Progenitor cell of endocrine pancreas (in vitro differentiated cells): Measurements from ENCODE around the gene NOS1AP. TPM values are rescaled to one million over a fixed set of nuclear protein-coding genes. Genes with fewer than 3 reads are reported as not detected.

Experiments used
- DNase-seq: peaks from one replicate; pipeline ENCODE4 v3.0.0; 2021; ENCODE audit warnings: low spot score; ENCODE audit not compliant: unreplicated experiment
- H3K27ac Mint-ChIP-seq: 2 replicates; pipeline ENCODE4 v1.8.0; 2021; ENCODE audit warnings: mild to moderate bottlenecking, moderate library complexity, mixed read lengths
- H3K27me3 Mint-ChIP-seq: 2 replicates; pipeline ENCODE4 v1.8.0; 2021; ENCODE audit warnings: mixed read lengths
- H3K36me3 Mint-ChIP-seq: 2 replicates; pipeline ENCODE4 v1.8.0; 2022; ENCODE audit warnings: mixed read lengths; ENCODE audit not compliant: insufficient read depth
- H3K4me1 Mint-ChIP-seq: 2 replicates; pipeline ENCODE4 v1.8.0; 2021; ENCODE audit warnings: low read depth, mixed read lengths
- H3K4me3 Mint-ChIP-seq: 2 replicates; pipeline ENCODE4 v1.8.0; 2021; ENCODE audit warnings: low read depth, mild to moderate bottlenecking, moderate library complexity, mixed read lengths
- H3K9me3 Mint-ChIP-seq: 2 replicates; pipeline ENCODE4 v1.8.0; 2021; ENCODE audit warnings: low read depth, mixed read lengths
- total RNA-seq: library from RNA; stranded (reverse); gene quantifications from 2 replicates; pipeline ENCODE4 v1.2.1, GENCODE V29; 2021
- TF ChIP-seq, protein P1 (sequence below): fragments of 200-600 bp; sonication (generic); IDR thresholded peaks from one replicate; pipeline ENCODE4 v1.5.0; 2021; ENCODE audit warnings: antibody characterized with exemption, mild to moderate bottlenecking; ENCODE audit not compliant: unreplicated experiment

The NOS1AP gene
- total RNA-seq, 1 donor from 2014 or later: 5.6 TPM

GRCh38 chr1:162128693-162129356 is 59.3 kb downstream of the NOS1AP start:
- H3K4me3 Mint-ChIP-seq: no peak overlapping the region
- H3K27ac Mint-ChIP-seq: no peak overlapping the region
- DNase-seq: no peak
- peaks cover 4% of the 10 kb centered on the region for H3K36me3 Mint-ChIP-seq
- peaks cover 6% of the 10 kb centered on the region for H3K9me3 Mint-ChIP-seq
- peaks cover 11% of the 10 kb centered on the region for H3K4me1 Mint-ChIP-seq
- H3K27me3 Mint-ChIP-seq: no peaks in the 10 kb centered on the region
- TF ChIP-seq, protein P1, sequence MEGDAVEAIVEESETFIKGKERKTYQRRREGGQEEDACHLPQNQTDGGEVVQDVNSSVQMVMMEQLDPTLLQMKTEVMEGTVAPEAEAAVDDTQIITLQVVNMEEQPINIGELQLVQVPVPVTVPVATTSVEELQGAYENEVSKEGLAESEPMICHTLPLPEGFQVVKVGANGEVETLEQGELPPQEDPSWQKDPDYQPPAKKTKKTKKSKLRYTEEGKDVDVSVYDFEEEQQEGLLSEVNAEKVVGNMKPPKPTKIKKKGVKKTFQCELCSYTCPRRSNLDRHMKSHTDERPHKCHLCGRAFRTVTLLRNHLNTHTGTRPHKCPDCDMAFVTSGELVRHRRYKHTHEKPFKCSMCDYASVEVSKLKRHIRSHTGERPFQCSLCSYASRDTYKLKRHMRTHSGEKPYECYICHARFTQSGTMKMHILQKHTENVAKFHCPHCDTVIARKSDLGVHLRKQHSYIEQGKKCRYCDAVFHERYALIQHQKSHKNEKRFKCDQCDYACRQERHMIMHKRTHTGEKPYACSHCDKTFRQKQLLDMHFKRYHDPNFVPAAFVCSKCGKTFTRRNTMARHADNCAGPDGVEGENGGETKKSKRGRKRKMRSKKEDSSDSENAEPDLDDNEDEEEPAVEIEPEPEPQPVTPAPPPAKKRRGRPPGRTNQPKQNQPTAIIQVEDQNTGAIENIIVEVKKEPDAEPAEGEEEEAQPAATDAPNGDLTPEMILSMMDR: no peak

DNA sequence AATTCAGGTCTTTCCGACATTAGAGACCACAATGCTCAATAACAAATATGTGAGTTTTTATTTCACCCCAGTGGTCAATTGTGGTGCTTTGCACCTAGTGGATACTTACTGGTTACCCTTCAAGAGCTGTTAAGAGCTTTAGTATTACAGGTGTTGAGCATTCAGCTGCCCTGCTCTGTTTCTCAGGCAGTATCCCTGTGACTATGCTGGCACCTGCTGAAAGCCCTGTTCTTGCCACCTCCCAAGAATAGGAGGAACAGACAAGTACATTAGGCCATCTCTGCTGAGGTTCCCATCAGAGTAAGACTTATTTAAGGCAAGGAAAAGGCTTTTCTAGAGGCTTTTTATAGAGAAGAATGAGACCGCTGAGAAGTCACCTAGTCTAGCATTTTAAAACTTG is 60.8 kb downstream of the NOS1AP start:
- Mint-ChIP-seq H3K36me3 (peaks cover 4% of the 10 kb centered on the region), H3K9me3 (peaks cover 5% of the 10 kb centered on the region), H3K4me1 (peaks cover 11% of the 10 kb centered on the region), H3K27ac (no peak overlapping the region), H3K27me3 (no peaks in the 10 kb centered on the region), H3K4me3 (no peak overlapping the region)
- TF ChIP-seq, protein P1: no peak
- no peak for DNase-seq

DNA sequence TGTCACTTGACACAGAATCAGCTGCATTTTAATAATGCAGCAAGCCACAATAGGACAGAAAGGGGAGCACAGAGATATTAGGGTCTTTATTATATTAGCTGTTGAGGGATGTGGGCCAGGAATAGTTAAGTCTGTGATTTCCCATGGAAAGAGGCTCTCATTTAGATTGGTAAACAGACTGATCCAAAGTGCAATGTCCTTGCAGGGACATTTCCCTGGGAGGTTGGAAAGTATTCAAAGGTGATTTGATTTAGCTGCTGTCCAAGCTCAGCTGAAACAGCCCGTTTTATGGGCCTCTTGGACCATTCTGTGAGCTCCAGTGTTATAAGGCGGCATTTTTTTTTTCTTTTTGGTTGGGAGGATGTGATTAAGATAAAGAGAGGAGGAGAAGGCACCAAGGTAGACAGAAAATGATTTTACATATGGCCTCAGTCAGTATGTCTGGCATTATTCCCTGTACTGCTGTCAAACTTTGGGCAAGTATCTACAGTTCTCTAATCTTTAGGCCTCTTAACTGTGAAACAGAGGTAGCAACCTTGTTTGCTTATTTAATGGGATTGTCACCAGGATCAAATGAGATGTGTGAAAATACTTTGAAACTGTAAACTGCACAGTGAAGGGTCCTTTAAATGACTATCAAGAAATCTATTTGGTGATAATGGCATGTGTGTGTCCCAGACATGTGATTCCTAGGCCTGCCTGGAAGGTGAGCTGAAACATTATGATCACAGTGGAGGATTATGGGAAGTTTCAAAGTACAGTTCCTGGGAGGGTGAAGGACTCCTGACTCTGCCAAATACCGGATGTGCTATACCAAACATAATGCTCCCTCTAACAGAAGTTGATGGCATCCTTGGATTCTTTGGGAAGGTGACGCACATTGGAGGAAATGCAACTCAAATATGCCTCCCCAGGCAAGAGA is 62.2 kb downstream of the NOS1AP start:
- TF ChIP-seq, protein P1: no peak
- H3K9me3 Mint-ChIP-seq: no peaks in the 10 kb centered on the region
- peaks cover 14% of the 10 kb centered on the region for H3K4me1 Mint-ChIP-seq
- H3K36me3 Mint-ChIP-seq: no peaks in the 10 kb centered on the region
- no peak overlapping the region for H3K27ac Mint-ChIP-seq
- no peak overlapping the region for H3K4me3 Mint-ChIP-seq
- no peaks in the 10 kb centered on the region for H3K27me3 Mint-ChIP-seq
- DNase-seq: no peak

- TF ChIP-seq, protein P1: no peak
- peaks cover 26% of the 10 kb centered on the region for H3K4me1 Mint-ChIP-seq
- H3K27me3 Mint-ChIP-seq: no peaks in the 10 kb centered on the region
- no peak overlapping the region for H3K4me3 Mint-ChIP-seq
- no peaks in the 10 kb centered on the region for H3K9me3 Mint-ChIP-seq
- H3K36me3 Mint-ChIP-seq: no peaks in the 10 kb centered on the region
- DNase-seq: no peak
- no peak overlapping the region for H3K27ac Mint-ChIP-seq
These were observed 64.1 kb downstream of the NOS1AP start for GRCh38 chr1:162133566-162133965.

DNA sequence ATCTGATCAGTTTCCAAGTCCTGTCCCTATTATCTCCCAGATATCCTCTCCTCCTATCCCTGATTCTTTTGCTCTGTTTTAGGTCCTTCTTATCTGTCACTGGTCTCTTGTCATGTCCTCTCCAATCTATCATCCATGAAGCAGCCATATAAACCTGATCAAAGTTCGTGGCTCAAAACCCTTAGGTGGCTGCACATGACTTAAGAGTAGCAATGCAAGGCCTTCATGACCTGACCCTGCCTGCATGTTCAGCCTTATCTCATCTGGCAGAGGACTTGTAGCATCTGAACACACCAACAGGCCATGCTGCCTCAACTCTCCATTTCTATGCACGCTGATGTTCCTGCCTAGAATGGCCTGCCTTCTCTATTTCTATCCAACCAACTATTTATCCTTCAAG is 65.2 kb downstream of the NOS1AP start:
- Mint-ChIP-seq H3K4me3 (no peak overlapping the region), H3K9me3 (no peaks in the 10 kb centered on the region), H3K4me1 (peaks cover 24% of the 10 kb centered on the region), H3K27me3 (no peaks in the 10 kb centered on the region), H3K27ac (no peak overlapping the region), H3K36me3 (no peaks in the 10 kb centered on the region)
- no peak for DNase-seq
- TF ChIP-seq, protein P1: no peak
